ENCODE results near the gene CAMSAP1.

The CAMSAP1 gene

GRCh38 chr9:135839516-135839915 lies 67.8 kb downstream of the CAMSAP1 start:
- DNase-seq (ENCODE audit: low spot score): no peak

GRCh38 chr9:135835131-135835530 lies 72.2 kb downstream of the CAMSAP1 start:
- DNase-seq (ENCODE audit: low spot score): no peak

GRCh38 chr9:135833864-135834263 lies 73.5 kb downstream of the CAMSAP1 start:
- no peak for DNase-seq (ENCODE audit: low spot score)

- DNase-seq (ENCODE audit: low spot score): no peak
Measured at GRCh38 chr9:135830496-135830895, 76.8 kb downstream of the CAMSAP1 start.

- no peak for DNase-seq (ENCODE audit: low spot score)
Measured at GRCh38 chr9:135828656-135829055, 78.7 kb downstream of the CAMSAP1 start.

- DNase-seq (ENCODE audit: low spot score): no peak
Measured at GRCh38 chr9:135827866-135828580, 79.3 kb downstream of the CAMSAP1 start.

GRCh38 chr9:135827301-135827700 lies 80.0 kb downstream of the CAMSAP1 start:
- DNase-seq (ENCODE audit: low spot score): no peak

GRCh38 chr9:135826188-135826545 lies 81.2 kb downstream of the CAMSAP1 start:
- no peak for DNase-seq (ENCODE audit: low spot score)

GRCh38 chr9:135825435-135826187 lies 81.7 kb downstream of the CAMSAP1 start:
- DNase-seq (ENCODE audit: low spot score): no peak

- DNase-seq (ENCODE audit: low spot score): no peak
Measured at GRCh38 chr9:135823036-135823435, 84.3 kb downstream of the CAMSAP1 start.

GRCh38 chr9:135822374-135822755 lies 85.0 kb downstream of the CAMSAP1 start:
- DNase-seq (ENCODE audit: low spot score): no peak

- DNase-seq (ENCODE audit: low spot score): no peak
Measured at GRCh38 chr9:135821733-135822373, 85.5 kb downstream of the CAMSAP1 start.

GRCh38 chr9:135821116-135821515 lies 86.2 kb downstream of the CAMSAP1 start:
- DNase-seq (ENCODE audit: low spot score): no peak

GRCh38 chr9:135820661-135821060 lies 86.7 kb downstream of the CAMSAP1 start:
- no peak for DNase-seq (ENCODE audit: low spot score)

GRCh38 chr9:135819905-135820304 lies 87.4 kb downstream of the CAMSAP1 start:
- no peak for DNase-seq (ENCODE audit: low spot score)

- DNase-seq (ENCODE audit: low spot score): no peak
Measured at GRCh38 chr9:135818718-135819475, 88.4 kb downstream of the CAMSAP1 start.

GRCh38 chr9:135817951-135818717 lies 89.2 kb downstream of the CAMSAP1 start:
- no peak for DNase-seq (ENCODE audit: low spot score)

- DNase-seq (ENCODE audit: low spot score): no peak
Measured at GRCh38 chr9:135816651-135816970, 90.7 kb downstream of the CAMSAP1 start.

GRCh38 chr9:135815830-135816650 lies 91.3 kb downstream of the CAMSAP1 start:
- no peak for DNase-seq (ENCODE audit: low spot score)

- no peak for DNase-seq (ENCODE audit: low spot score)
Measured at GRCh38 chr9:135815413-135815812, 91.9 kb downstream of the CAMSAP1 start.
